Central memory CD8-positive, alpha-beta T cell (primary cell): ENCODE measurements around the gene GRIA4.

ENCODE experiments used
- ATAC-seq: fragments of 150-1000 bp; cut with Tn5 transposase; replicated peaks from 2 replicates; pipeline ENCODE4 v1.10.0; 2022; ENCODE audit warnings: mild to moderate bottlenecking, moderate FRiP score, moderate number of reproducible peaks; ENCODE audit not compliant: poor library complexity, severe bottlenecking; ENCODE audit errors: extremely low read depth
- DNase-seq, 2 donors: peaks; one replicate each; pipeline ENCODE4 v3.0.0; 2021; ENCODE audit warnings: low spot score in 2 of 2
- H3K27ac Mint-ChIP-seq: one replicate; pipeline ENCODE4 v1.8.0; 2022; ENCODE audit warnings: low read depth, mild to moderate bottlenecking, moderate library complexity, mixed read lengths
- H3K27me3 Mint-ChIP-seq: one replicate; pipeline ENCODE4 v1.8.0; 2022; ENCODE audit warnings: mixed read lengths
- H3K36me3 Mint-ChIP-seq: one replicate; pipeline ENCODE4 v1.8.0; 2022; ENCODE audit warnings: mild to moderate bottlenecking, moderate library complexity, mixed read lengths; ENCODE audit not compliant: insufficient read depth
- H3K4me1 Mint-ChIP-seq: one replicate; pipeline ENCODE4 v1.8.0; 2022; ENCODE audit warnings: mixed read lengths
- H3K4me3 Mint-ChIP-seq: one replicate; pipeline ENCODE4 v1.8.0; 2022; ENCODE audit warnings: mild to moderate bottlenecking, moderate library complexity, mixed read lengths
- H3K9me3 Mint-ChIP-seq: one replicate; pipeline ENCODE4 v1.8.0; 2022; ENCODE audit warnings: mixed read lengths

GRIA4 gene

DNA sequence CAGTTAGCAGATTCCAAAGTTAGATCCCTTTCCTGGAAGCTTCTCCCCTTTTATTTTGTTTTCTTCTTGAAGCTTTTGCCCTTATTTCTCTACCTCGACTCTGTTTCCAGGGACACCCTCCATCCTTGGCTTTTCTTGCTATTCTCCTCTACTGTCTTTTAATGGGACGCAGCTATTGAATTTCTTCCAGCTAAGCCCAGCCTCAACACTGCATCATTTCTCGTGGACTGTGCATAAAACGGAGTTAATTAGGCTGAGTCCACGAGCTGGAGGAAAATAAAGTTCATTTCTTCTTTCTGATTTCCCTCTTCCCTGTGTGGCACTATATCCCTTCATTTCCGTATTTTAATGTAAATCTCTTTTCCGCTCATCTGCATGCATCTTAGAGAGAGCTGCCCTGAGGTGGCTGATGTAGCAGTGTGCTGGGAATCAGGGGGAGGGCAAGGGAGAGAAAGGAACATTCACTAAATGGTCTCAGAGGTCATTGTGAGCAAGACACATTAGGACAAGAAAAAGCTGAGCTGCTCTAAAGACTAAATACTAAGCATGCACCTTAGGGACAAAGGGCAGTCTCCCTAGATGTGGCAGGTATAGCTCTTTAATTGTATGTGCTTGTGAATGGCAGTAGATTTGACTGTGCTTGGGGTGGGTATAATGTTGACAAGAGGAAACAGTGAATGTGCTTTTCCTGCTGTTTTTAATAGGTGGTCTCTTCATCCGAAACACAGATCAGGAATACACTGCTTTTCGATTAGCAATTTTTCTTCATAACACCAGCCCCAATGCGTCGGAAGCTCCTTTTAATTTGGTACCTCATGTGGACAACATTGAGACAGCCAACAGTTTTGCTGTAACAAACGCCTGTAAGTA, 1.9 kb downstream of the GRIA4 start:
- Mint-ChIP-seq H3K9me3 (no peaks in the 10 kb centered on the region), H3K27ac (no peak overlapping the region), H3K4me3 (no peak overlapping the region), H3K4me1 (peaks cover 9% of the 10 kb centered on the region), H3K36me3 (no peaks in the 10 kb centered on the region), H3K27me3 (peaks cover 40% of the 10 kb centered on the region)
- ATAC-seq (no peak), DNase-seq (no peak)

GRCh38 chr11:105612771-105613170, 2.9 kb downstream of the GRIA4 start:
- ATAC-seq (no peak), DNase-seq (no peak)
- no peaks in the 10 kb centered on the region for H3K36me3 Mint-ChIP-seq
- H3K4me3 Mint-ChIP-seq: no peak overlapping the region
- H3K9me3 Mint-ChIP-seq: no peaks in the 10 kb centered on the region
- H3K27me3 Mint-ChIP-seq: peaks cover 40% of the 10 kb centered on the region
- no peak overlapping the region for H3K27ac Mint-ChIP-seq
- peaks cover 9% of the 10 kb centered on the region for H3K4me1 Mint-ChIP-seq

DNA sequence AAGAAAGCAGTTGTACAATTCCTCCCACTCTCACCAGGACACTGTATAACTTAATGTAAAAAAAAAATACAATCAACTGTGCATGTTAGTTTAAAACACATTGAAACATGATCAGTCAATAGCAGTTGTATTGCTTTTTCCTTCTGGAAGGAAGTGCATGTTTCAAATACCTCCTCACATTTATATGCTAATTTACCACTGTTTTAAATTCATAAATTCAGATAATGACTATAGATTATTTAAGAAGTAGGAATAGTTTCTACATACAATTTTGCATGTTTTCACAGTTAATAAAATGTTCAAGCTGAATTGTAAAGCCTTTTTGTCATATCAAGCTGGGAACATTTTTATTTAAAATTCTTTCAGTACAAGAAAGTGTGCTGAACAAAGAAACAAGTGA, 3.3 kb downstream of the GRIA4 start:
- peaks cover 9% of the 10 kb centered on the region for H3K4me1 Mint-ChIP-seq
- no peak overlapping the region for H3K4me3 Mint-ChIP-seq
- no peaks in the 10 kb centered on the region for H3K9me3 Mint-ChIP-seq
- DNase-seq: no peak
- ATAC-seq: no peak
- H3K27me3 Mint-ChIP-seq: peaks cover 40% of the 10 kb centered on the region
- no peaks in the 10 kb centered on the region for H3K36me3 Mint-ChIP-seq
- H3K27ac Mint-ChIP-seq: no peak overlapping the region

DNA sequence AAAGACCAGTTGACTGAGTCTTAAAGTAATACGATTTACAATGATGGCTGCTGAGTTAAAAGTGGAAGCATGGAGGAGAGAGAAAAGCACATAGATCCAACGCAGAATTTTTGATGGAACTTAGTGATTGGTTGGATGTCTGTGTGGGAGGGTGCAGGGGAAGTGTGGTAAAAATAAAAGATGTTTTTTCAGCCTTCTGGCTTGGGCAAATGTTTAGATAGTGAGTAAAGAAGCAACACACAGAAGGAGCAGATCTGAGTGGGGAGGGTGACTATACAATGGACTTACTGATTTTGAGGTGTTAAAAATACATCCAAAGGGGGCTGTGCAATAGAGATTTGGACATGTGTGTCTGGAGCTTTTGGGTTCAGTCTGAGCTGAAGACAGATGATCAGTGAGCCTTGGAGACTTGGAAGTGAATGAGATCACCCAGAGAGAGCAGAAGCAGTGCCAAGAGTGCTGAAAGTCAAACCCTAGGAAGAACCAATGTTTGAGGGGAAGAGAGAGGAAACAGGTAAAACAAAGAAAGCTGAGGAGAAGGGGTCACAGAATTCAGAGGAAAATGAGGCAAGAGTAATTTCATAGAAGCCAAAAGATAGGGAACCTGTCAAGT, 8.6 kb downstream of the GRIA4 start:
- Mint-ChIP-seq H3K36me3 (no peaks in the 10 kb centered on the region), H3K27ac (no peak overlapping the region), H3K4me1 (no peaks in the 10 kb centered on the region), H3K4me3 (no peak overlapping the region), H3K27me3 (no peaks in the 10 kb centered on the region), H3K9me3 (no peaks in the 10 kb centered on the region)
- ATAC-seq (no peak), DNase-seq (no peak)

DNA sequence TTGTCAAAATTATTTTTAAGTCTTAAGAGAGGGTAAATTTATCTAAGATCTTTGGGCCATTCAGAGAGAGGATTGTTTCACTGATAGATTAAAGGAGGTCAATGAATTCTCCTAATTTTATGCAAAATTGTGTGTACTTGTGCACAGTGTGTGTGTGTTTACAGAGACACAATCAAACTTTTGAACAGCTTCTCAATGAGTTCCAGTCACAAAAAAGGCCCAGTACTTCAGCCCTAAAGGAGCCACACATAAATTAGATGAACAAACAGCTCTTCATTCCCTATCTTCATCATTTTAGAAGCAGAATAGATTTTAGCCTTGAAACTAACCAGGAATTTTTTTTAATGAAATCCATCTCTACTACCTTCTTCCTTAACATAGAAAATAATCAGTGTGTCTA, 9.7 kb downstream of the GRIA4 start:
- H3K27me3 Mint-ChIP-seq: no peaks in the 10 kb centered on the region
- H3K9me3 Mint-ChIP-seq: no peaks in the 10 kb centered on the region
- no peaks in the 10 kb centered on the region for H3K4me1 Mint-ChIP-seq
- no peak overlapping the region for H3K27ac Mint-ChIP-seq
- H3K4me3 Mint-ChIP-seq: no peak overlapping the region
- DNase-seq (no peak), ATAC-seq (no peak)
- no peaks in the 10 kb centered on the region for H3K36me3 Mint-ChIP-seq

GRCh38 chr11:105622016-105622415, 12.1 kb downstream of the GRIA4 start:
- Mint-ChIP-seq H3K9me3 (no peaks in the 10 kb centered on the region), H3K36me3 (no peaks in the 10 kb centered on the region), H3K4me1 (no peaks in the 10 kb centered on the region), H3K4me3 (no peak overlapping the region), H3K27ac (no peak overlapping the region), H3K27me3 (no peaks in the 10 kb centered on the region)
- ATAC-seq: no peak
- DNase-seq: no peak

GRCh38 chr11:105632316-105632715, 22.4 kb downstream of the GRIA4 start:
- ATAC-seq (no peak), DNase-seq (no peak)
- Mint-ChIP-seq H3K27me3 (no peaks in the 10 kb centered on the region), H3K4me1 (no peaks in the 10 kb centered on the region), H3K27ac (no peak overlapping the region), H3K4me3 (no peak overlapping the region), H3K36me3 (peaks cover 4% of the 10 kb centered on the region), H3K9me3 (no peaks in the 10 kb centered on the region)

DNA sequence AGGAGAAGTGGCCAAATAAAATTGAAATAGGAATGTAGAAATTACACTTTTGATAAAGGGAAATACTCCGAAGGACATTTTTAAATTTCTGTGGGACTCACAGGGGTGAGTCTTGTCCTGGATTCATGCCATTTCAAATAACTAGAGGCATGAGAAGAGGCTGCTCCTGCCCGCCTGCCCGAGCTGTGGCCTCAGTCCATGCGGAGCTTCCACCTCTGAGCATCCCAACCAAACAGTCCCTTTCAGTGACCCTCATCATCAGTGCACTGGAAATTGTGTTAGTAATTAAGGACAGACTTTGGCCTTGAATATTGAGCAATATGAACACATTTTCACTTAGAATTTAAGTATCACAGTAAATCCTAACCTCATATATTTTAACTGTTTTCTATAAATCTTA, 25.6 kb downstream of the GRIA4 start:
- H3K9me3 Mint-ChIP-seq: no peaks in the 10 kb centered on the region
- H3K4me1 Mint-ChIP-seq: no peaks in the 10 kb centered on the region
- ATAC-seq (no peak), DNase-seq (no peak)
- no peak overlapping the region for H3K4me3 Mint-ChIP-seq
- peaks cover 4% of the 10 kb centered on the region for H3K36me3 Mint-ChIP-seq
- no peak overlapping the region for H3K27ac Mint-ChIP-seq
- H3K27me3 Mint-ChIP-seq: no peaks in the 10 kb centered on the region

GRCh38 chr11:105636496-105636895, 26.6 kb downstream of the GRIA4 start:
- Mint-ChIP-seq H3K27ac (no peak overlapping the region), H3K4me1 (no peaks in the 10 kb centered on the region), H3K9me3 (no peaks in the 10 kb centered on the region), H3K36me3 (peaks cover 2% of the 10 kb centered on the region), H3K4me3 (no peak overlapping the region), H3K27me3 (no peaks in the 10 kb centered on the region)
- DNase-seq (no peak), ATAC-seq (no peak)

DNA sequence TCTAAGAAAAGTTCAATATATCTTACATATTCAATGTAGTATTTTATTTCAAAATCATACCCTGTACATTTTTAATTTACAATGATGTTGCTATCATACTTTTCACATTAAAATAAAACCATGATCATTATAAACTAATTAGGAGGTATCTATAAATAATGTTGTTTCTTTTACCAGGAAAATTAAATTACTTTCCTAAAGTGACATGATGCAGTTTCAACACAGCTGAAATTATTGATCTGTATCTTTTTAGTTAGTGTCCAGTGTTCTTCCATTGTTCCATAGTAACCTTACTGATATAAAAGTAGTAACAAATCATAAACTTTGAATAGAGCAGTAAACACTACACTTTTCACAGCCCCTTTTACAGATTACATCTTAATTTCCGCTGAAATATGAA, 29.7 kb downstream of the GRIA4 start:
- Mint-ChIP-seq H3K27ac (no peak overlapping the region), H3K4me3 (no peak overlapping the region), H3K9me3 (no peaks in the 10 kb centered on the region), H3K27me3 (no peaks in the 10 kb centered on the region), H3K36me3 (no peaks in the 10 kb centered on the region), H3K4me1 (no peaks in the 10 kb centered on the region)
- ATAC-seq (no peak), DNase-seq (no peak)

- Mint-ChIP-seq H3K36me3 (no peaks in the 10 kb centered on the region), H3K4me3 (no peak overlapping the region), H3K9me3 (peaks cover 7% of the 10 kb centered on the region), H3K4me1 (no peaks in the 10 kb centered on the region), H3K27me3 (no peaks in the 10 kb centered on the region), H3K27ac (no peak overlapping the region)
- DNase-seq (no peak), ATAC-seq (no peak)
Observed at GRCh38 chr11:105641433-105641832, 31.6 kb downstream of the GRIA4 start.

DNA sequence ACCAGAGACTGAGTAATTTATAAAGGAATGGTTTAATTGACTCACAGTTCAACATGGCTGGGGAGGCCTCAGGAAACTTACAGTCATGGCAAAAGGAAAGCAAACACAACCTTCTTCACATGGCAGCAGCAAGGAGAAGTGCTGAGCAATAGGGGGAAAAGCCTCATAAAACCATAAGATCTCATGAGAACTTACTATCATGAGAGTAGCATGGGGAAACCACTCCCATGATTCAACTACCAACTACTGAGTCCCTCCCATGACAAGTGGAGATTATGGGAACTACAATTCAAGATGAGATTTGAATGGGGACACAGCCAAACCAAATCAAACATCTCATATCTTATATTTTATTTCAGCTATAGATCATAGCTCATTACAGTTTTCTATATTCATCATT, 33.0 kb downstream of the GRIA4 start:
- H3K9me3 Mint-ChIP-seq: peaks cover 16% of the 10 kb centered on the region
- DNase-seq (no peak), ATAC-seq (no peak)
- no peaks in the 10 kb centered on the region for H3K27me3 Mint-ChIP-seq
- H3K36me3 Mint-ChIP-seq: no peaks in the 10 kb centered on the region
- H3K27ac Mint-ChIP-seq: no peak overlapping the region
- no peak overlapping the region for H3K4me3 Mint-ChIP-seq
- no peaks in the 10 kb centered on the region for H3K4me1 Mint-ChIP-seq

DNA sequence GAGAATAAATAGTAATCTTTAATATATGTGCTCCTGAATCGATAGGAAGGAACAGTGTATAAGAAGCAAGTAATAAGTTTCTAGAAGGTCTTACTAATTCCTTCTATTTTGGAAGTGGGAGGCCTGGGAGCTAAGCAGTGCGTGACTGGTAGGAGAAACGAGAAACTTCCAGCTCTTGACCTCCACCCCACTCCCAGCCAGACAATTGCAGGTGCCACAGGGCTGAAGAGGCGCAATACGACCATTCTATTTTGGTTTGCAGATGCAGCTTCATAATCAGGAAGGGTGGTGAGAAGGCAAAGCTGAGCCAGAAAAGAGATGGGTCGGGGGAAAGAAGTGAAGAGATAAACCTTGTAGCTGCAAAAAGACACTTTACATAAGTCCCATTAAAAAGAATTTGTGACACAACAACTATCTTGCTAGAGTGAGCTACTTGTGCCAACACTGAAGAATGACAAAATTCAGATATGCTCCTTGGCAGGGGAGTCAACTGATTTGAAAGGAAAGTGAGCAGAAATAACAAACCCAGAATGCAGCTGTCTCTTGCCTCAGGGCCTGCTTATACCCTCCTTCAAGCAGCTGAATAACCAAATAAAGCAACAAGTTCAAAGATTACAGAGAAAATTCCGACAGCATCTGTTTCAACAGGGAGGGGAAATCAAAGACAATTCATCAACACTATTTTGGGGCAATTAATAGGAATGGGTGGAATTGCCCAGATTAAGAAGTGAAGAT, 35.1 kb downstream of the GRIA4 start:
- no peaks in the 10 kb centered on the region for H3K36me3 Mint-ChIP-seq
- ATAC-seq (no peak), DNase-seq (no peak)
- no peaks in the 10 kb centered on the region for H3K4me1 Mint-ChIP-seq
- no peak overlapping the region for H3K27ac Mint-ChIP-seq
- H3K4me3 Mint-ChIP-seq: no peak overlapping the region
- H3K27me3 Mint-ChIP-seq: no peaks in the 10 kb centered on the region
- H3K9me3 Mint-ChIP-seq: peaks cover 16% of the 10 kb centered on the region
